Gastrocnemius medialis (tissue), 4 donors: ENCODE measurements around the gene APEH.

Experiments used
- CTCF ChIP-seq, 5 experiments: fragments of 450-650 bp in 3 of 5; fragments of 200-600 bp in 2 of 5; sonication (generic) in 2 of 5; IDR thresholded peaks in 4 of 5; conservative IDR thresholded peaks in 1 of 5; 1 replicate in 4 of 5; 2 replicates in 1 of 5; pipeline ENCODE4 v1.5.1; 2016 to 2019; ENCODE audit warnings: antibody characterized with exemption in 5 of 5, mild to moderate bottlenecking in 3 of 5, moderate library complexity in 3 of 5
- POLR2A ChIP-seq, 2 donors: fragments of 450-650 bp; IDR thresholded peaks; one replicate each; pipeline ENCODE4 v1.6.1; 2017; ENCODE audit warnings: antibody characterized with exemption in 2 of 2, mild to moderate bottlenecking in 2 of 2, moderate library complexity in 2 of 2

- TF ChIP-seq CTCF (IDR thresholded peaks at IDR 0.05 in 4 of 5, conservative IDR thresholded peaks at IDR 0.05 in 1 of 5): no peak
- no peak for TF ChIP-seq POLR2A (IDR thresholded peaks at IDR 0.05)
Observed at GRCh38 chr3:49629866-49630265, 44.3 kb upstream of the APEH start.
